CD14-positive monocyte (primary cell): ENCODE data around the gene BOLL. TPM values are rescaled to one million over a fixed set of nuclear protein-coding genes. Genes with fewer than 3 reads are reported as not detected.

Experiments
- DNase-seq, 3 donors: peaks; one replicate each; pipeline ENCODE4 v3.0.0-alpha.2; 2011 to 2022
- H2AFZ ChIP-seq: 2 replicates; pipeline ENCODE4 v1.6.0; 2012; ENCODE audit warnings: mild to moderate bottlenecking, low read depth, low read length, inconsistent platforms; ENCODE audit not compliant: insufficient read depth, poor library complexity, severe bottlenecking
- H3K27ac ChIP-seq, 2 donors: 1 replicate in 1 of 2; 2 replicates in 1 of 2; pipeline ENCODE4 v1.5.1; 2012 to 2013; ENCODE audit warnings: low read length in 2 of 2, control low read depth in 1 of 2, inconsistent platforms in 1 of 2, low read depth in 1 of 2, mild to moderate bottlenecking in 1 of 2
- H3K27me3 ChIP-seq, 2 donors: one replicate each; pipeline versions ENCODE4 v1.6.0 to v1.6.1; 2011 to 2013; ENCODE audit warnings: low read length in 2 of 2; ENCODE audit not compliant: control insufficient read depth in 2 of 2, insufficient read depth in 2 of 2
- H3K36me3 ChIP-seq, 2 donors: replicated peaks in 1 of 2; 1 replicate in 1 of 2; 2 replicates in 1 of 2; pipeline versions ENCODE4 v1.5.1 to v1.6.1; 2012 to 2013; ENCODE audit warnings: low read length in 2 of 2, control low read depth in 1 of 2, inconsistent platforms in 1 of 2, mild to moderate bottlenecking in 1 of 2; ENCODE audit not compliant: insufficient read depth in 2 of 2, control insufficient read depth in 1 of 2
- H3K4me1 ChIP-seq, 2 donors: 1 replicate in 1 of 2; 2 replicates in 1 of 2; pipeline versions ENCODE4 v1.5.1 to v1.6.1; 2012 to 2013; ENCODE audit warnings: low read length in 2 of 2, control low read depth in 1 of 2, inconsistent platforms in 1 of 2, mild to moderate bottlenecking in 1 of 2, moderate library complexity in 1 of 2; ENCODE audit not compliant: insufficient read depth in 2 of 2, control insufficient read depth in 1 of 2
- H3K4me2 ChIP-seq: replicated peaks from 2 replicates; pipeline ENCODE3; 2012; ENCODE audit warnings: low read length, moderate library complexity, mild to moderate bottlenecking; ENCODE audit not compliant: poor library complexity, severe bottlenecking; ENCODE audit errors: extremely low read depth
- H3K4me3 ChIP-seq, 3 experiments: fragments of 200-600 bp in 1 of 3; sonication (generic) in 1 of 3; replicated peaks in 1 of 3; 1 replicate in 2 of 3; 2 replicates in 1 of 3; pipeline ENCODE4 v1.5.1; 2011 to 2013; ENCODE audit warnings: low read length in 3 of 3, mild to moderate bottlenecking in 3 of 3, control low read depth in 2 of 3, low read depth in 2 of 3, inconsistent platforms in 1 of 3, moderate library complexity in 1 of 3
- H3K79me2 ChIP-seq: 2 replicates; pipeline ENCODE4 v1.6.0; 2012; ENCODE audit warnings: mild to moderate bottlenecking, control low read depth, inconsistent platforms, low read length, moderate library complexity; ENCODE audit not compliant: insufficient read depth
- H3K9ac ChIP-seq: 2 replicates; pipeline ENCODE4 v1.6.0; 2017; ENCODE audit warnings: low read length, mild to moderate bottlenecking; ENCODE audit not compliant: insufficient read depth, poor library complexity, severe bottlenecking
- H3K9me3 ChIP-seq, 2 donors: replicated peaks in 1 of 2; 1 replicate in 1 of 2; 2 replicates in 1 of 2; pipeline versions ENCODE4 v1.5.1 to v1.6.1; 2012 to 2013; ENCODE audit warnings: low read length in 2 of 2, control low read depth in 1 of 2; ENCODE audit not compliant: control insufficient read depth in 1 of 2, insufficient read depth in 1 of 2
- H4K20me1 ChIP-seq: 2 replicates; pipeline ENCODE4 v1.6.0; 2012; ENCODE audit warnings: mild to moderate bottlenecking, low read length, control low read depth, moderate library complexity; ENCODE audit not compliant: insufficient read depth
- H3K27ac Mint-ChIP-seq, 7 donors: one replicate each; pipeline ENCODE4 v1.8.0; 2020; ENCODE audit warnings: mild to moderate bottlenecking in 7 of 7, mixed read lengths in 7 of 7, moderate library complexity in 6 of 7, inconsistent platforms in 2 of 7
- H3K27me3 Mint-ChIP-seq, 3 donors: one replicate each; pipeline ENCODE4 v1.8.0; 2021 to 2022; ENCODE audit warnings: low read depth in 3 of 3, mild to moderate bottlenecking in 3 of 3, mixed read lengths in 3 of 3, moderate library complexity in 3 of 3, inconsistent platforms in 1 of 3
- H3K36me3 Mint-ChIP-seq, 2 donors: one replicate each; pipeline ENCODE4 v1.8.0; 2020; ENCODE audit warnings: mixed read lengths in 2 of 2, inconsistent platforms in 1 of 2, mild to moderate bottlenecking in 1 of 2
- H3K4me1 Mint-ChIP-seq: one replicate; pipeline ENCODE4 v1.8.0; 2020; ENCODE audit warnings: mild to moderate bottlenecking, mixed read lengths
- H3K4me3 Mint-ChIP-seq, 2 donors: one replicate each; pipeline ENCODE4 v1.8.0; 2020; ENCODE audit warnings: mild to moderate bottlenecking in 2 of 2, mixed read lengths in 2 of 2, moderate library complexity in 1 of 2
- H3K9me3 Mint-ChIP-seq, 7 donors: one replicate each; pipeline ENCODE4 v1.8.0; 2020 to 2022; ENCODE audit warnings: mixed read lengths in 7 of 7, mild to moderate bottlenecking in 6 of 7, moderate library complexity in 6 of 7, inconsistent platforms in 2 of 7
- WGBS: methylation state at CpG from one replicate; pipeline ENCODE4 v1.1.5; 2013; ENCODE audit warnings: missing lambda C conversion rate; ENCODE audit not compliant: insufficient coverage; 5-methylcytosine and 5-hydroxymethylcytosine counted together
- intact Hi-C, 2 donors: fragments of 100-400 bp; cut with micrococcal nuclease; formaldehyde crosslinking; loops; one replicate each; pipeline versions ENCODE4 v1.15.0 to v1.15.1; 2023
- polyA plus RNA-seq, 3 donors: library from polyadenylated mRNA; depleted of rRNA in 1 of 3; unstranded in 2 of 3; stranded (reverse) in 1 of 3; fragments of 300-500 nt in 2 of 3; fragments of >200 nt in 1 of 3; fragmentation: Illumina TruSeq in 2 of 3; gene quantifications; 1 replicate in 2 of 3; 2 replicates in 1 of 3; pipeline ENCODE4 v1.2.3, GENCODE V29; 2012 to 2021
- TF ChIP-seq, protein P1 (sequence below): fragments of 200-600 bp; IDR thresholded peaks from one replicate; pipeline ENCODE4 v1.8.0; 2022; ENCODE audit warnings: antibody characterized with exemption, mild to moderate bottlenecking

BOLL gene
- polyA plus RNA-seq, 3 donors: not detected

DNA sequence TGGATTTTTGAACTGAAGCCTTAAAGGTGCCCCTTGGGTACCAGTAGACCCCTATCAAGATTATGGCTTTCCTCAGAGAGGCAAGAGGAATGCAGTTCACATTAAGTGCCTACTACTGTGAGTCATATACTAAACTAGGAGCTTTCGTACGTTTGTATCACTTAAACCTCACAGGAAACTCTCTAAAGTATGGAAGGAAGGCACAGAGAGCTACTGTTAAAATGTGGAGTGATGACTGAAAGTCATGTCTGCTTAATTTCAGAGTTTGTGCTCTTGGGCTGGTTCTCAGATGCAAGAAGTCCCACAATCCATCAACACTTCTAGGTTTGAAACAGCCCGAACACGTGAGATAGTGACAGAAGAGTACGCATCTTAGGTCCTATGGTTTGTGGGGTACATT is 23.9 kb upstream of the BOLL start:
- H3K4me3 ChIP-seq: no peak overlapping the region
- no peaks in the 10 kb centered on the region for H4K20me1 ChIP-seq
- Mint-ChIP-seq H3K9me3 (peaks cover 0 to 1% (median 0%) of the 10 kb centered on the region in 7 donors), H3K4me1 (peaks cover 20% of the 10 kb centered on the region), H3K27me3 (peaks cover 6 to 8% (median 8%) of the 10 kb centered on the region in 3 donors), H3K4me3 (no peak overlapping the region), H3K36me3 (peaks cover 0 to 3% of the 10 kb centered on the region in 2 donors), H3K27ac (peak overlapping the region in 2 of 7 donors; percentile 22 to 35)
- TF ChIP-seq, protein P1, sequence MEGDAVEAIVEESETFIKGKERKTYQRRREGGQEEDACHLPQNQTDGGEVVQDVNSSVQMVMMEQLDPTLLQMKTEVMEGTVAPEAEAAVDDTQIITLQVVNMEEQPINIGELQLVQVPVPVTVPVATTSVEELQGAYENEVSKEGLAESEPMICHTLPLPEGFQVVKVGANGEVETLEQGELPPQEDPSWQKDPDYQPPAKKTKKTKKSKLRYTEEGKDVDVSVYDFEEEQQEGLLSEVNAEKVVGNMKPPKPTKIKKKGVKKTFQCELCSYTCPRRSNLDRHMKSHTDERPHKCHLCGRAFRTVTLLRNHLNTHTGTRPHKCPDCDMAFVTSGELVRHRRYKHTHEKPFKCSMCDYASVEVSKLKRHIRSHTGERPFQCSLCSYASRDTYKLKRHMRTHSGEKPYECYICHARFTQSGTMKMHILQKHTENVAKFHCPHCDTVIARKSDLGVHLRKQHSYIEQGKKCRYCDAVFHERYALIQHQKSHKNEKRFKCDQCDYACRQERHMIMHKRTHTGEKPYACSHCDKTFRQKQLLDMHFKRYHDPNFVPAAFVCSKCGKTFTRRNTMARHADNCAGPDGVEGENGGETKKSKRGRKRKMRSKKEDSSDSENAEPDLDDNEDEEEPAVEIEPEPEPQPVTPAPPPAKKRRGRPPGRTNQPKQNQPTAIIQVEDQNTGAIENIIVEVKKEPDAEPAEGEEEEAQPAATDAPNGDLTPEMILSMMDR: no peak
- H3K4me2 ChIP-seq: no peak overlapping the region
- H3K27ac ChIP-seq: no peak overlapping the region
- H3K9ac ChIP-seq: no peak overlapping the region
- no peaks in the 10 kb centered on the region for H3K79me2 ChIP-seq
- no peak for DNase-seq
- peaks cover 14 to 29% of the 10 kb centered on the region in 2 donors for H3K4me1 ChIP-seq
- no peak overlapping the region for H2AFZ ChIP-seq
- no peaks in the 10 kb centered on the region for H3K9me3 ChIP-seq
- H3K36me3 ChIP-seq: no peaks in the 10 kb centered on the region
- no CpG with 5 or more reads among the region's 5 CpGs for WGBS
- H3K27me3 ChIP-seq: no peaks in the 10 kb centered on the region
- intact Hi-C loops: loop anchor here in 1 of 2 donors (10.0 kb wide), 1 partner anchor 486 kb away; no protein-coding TSS in a partner anchor

- Mint-ChIP-seq H3K36me3 (peaks cover 0 to 3% of the 10 kb centered on the region in 2 donors), H3K27me3 (peaks cover 10 to 17% (median 14%) of the 10 kb centered on the region in 3 donors), H3K4me3 (peak overlapping the region; percentile 92 to 95), H3K27ac (peak overlapping the region in 1 of 7 donors; percentile 1), H3K9me3 (peaks cover 0 to 1% (median 0%) of the 10 kb centered on the region in 7 donors), H3K4me1 (peaks cover 27% of the 10 kb centered on the region)
- TF ChIP-seq, protein P1: no peak
- 8% methylated on average over 5 of the region's 11 CpGs for WGBS
- intact Hi-C loops: loop anchor here in 1 of 2 donors (10.0 kb wide), 1 partner anchor 489 kb away; no protein-coding TSS in a partner anchor
- Histone ChIP-seq H4K20me1 (no peaks in the 10 kb centered on the region), H3K79me2 (no peaks in the 10 kb centered on the region), H3K4me2 (peak overlapping the region; percentile 94), H3K36me3 (no peaks in the 10 kb centered on the region), H3K27ac (no peak overlapping the region), H3K4me1 (peaks cover 22 to 33% of the 10 kb centered on the region in 2 donors), H3K4me3 (peak overlapping the region; percentile 56 to 81 (median 65)), H3K9me3 (no peaks in the 10 kb centered on the region), H3K9ac (no peak overlapping the region), H2AFZ (peak overlapping the region; percentile 92), H3K27me3 (peaks cover 0 to 10% of the 10 kb centered on the region in 2 donors)
- DNase-seq: peak in 2 of 3 donors; percentile 9 to 23
Observed at GRCh38 chr2:197805715-197806633, 20.9 kb upstream of the BOLL start.
